Uterus (tissue), 4 donors: ENCODE measurements around the gene SAE1. TPM values are rescaled to one million over a fixed set of nuclear protein-coding genes. Genes with fewer than 3 reads are reported as not detected.

Experiments used
- DNase-seq, 2 donors: peaks; one replicate each; pipeline ENCODE4 v3.0.0-alpha.2; 2019 to 2020
- H3K27ac ChIP-seq, 2 donors: fragments of 200-600 bp; sonication (generic); 1 replicate in 1 of 2; 2 replicates in 1 of 2; pipeline ENCODE4 v1.5.1; 2016 to 2018
- H3K27me3 ChIP-seq, 2 donors: fragments of 200-600 bp; sonication (generic); one replicate each; pipeline ENCODE4 v1.5.1; 2018 to 2019; ENCODE audit warnings: control low read depth in 1 of 2
- H3K36me3 ChIP-seq, 2 donors: fragments of 200-600 bp; sonication (generic); one replicate each; pipeline ENCODE4 v1.5.1; 2019; ENCODE audit warnings: control low read depth in 1 of 2
- H3K4me1 ChIP-seq, 2 donors: fragments of 200-600 bp; sonication (generic); one replicate each; pipeline ENCODE4 v1.5.1; 2018 to 2019; ENCODE audit warnings: control low read depth in 1 of 2
- H3K4me3 ChIP-seq, 2 donors: fragments of 200-600 bp; sonication (generic); 1 replicate in 1 of 2; 2 replicates in 1 of 2; pipeline ENCODE4 v1.5.1; 2018 to 2019; ENCODE audit warnings: mild to moderate bottlenecking in 1 of 2
- H3K9me3 ChIP-seq, 2 donors: fragments of 200-600 bp; sonication (generic); one replicate each; pipeline ENCODE4 v1.5.1; 2019; ENCODE audit warnings: control low read depth in 1 of 2
- POLR2A ChIP-seq, 2 donors: fragments of 450-650 bp; IDR thresholded peaks; one replicate each; pipeline ENCODE4 v1.6.1; 2016; ENCODE audit warnings: antibody characterized with exemption in 2 of 2, mild to moderate bottlenecking in 1 of 2, moderate library complexity in 1 of 2
- intact Hi-C: fragments of 100-400 bp; cut with DNase I; formaldehyde crosslinking; loops from one replicate; pipeline ENCODE4 v1.15.1; 2023; ENCODE audit warnings: low total_unique reads
- total RNA-seq, 4 donors: library from RNA; depleted of rRNA in 3 of 4; stranded (reverse); fragments of >200 nt in 3 of 4; gene quantifications; one replicate each; pipeline versions ENCODE4 v1.1.0 to v1.2.4, GENCODE V29; 2014 to 2023
- TF ChIP-seq, protein P1 (sequence below), 4 experiments: fragments of 200-600 bp in 2 of 4; fragments of 450-650 bp in 2 of 4; sonication (generic) in 2 of 4; IDR thresholded peaks; one replicate each; pipeline ENCODE4 v1.5.1; 2016 to 2019; ENCODE audit warnings: antibody characterized with exemption in 4 of 4, mild to moderate bottlenecking in 2 of 4, moderate library complexity in 1 of 4
- donor health status: DM: yes; HTN: yes; CAD: no.

SAE1 gene
- total RNA-seq, 4 donors from 2014 or later: 17.6 to 144 (median 45.6) TPM

DNA sequence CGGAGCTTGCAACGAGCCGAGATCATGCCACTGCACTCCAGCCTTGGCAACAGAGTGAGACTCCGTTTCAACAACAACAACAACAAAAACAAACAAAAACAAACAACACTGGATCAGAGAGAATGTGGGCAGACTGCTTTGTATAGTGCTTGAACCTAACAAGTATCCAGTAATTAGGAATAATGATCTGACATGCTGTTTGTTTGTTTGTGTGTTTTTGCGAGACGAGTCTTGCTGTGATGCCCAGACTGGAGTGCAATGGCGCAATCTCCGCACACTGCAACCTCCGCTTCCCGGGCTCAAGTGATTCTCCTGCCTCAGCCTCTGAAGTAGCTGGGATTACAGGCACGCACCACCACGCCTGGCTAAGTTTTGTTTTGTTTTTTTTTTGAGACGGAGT lies 14.0 kb downstream of the SAE1 start:
- no peak for DNase-seq
- TF ChIP-seq POLR2A (IDR thresholded peaks at IDR 0.05): no peak
- TF ChIP-seq, protein P1, sequence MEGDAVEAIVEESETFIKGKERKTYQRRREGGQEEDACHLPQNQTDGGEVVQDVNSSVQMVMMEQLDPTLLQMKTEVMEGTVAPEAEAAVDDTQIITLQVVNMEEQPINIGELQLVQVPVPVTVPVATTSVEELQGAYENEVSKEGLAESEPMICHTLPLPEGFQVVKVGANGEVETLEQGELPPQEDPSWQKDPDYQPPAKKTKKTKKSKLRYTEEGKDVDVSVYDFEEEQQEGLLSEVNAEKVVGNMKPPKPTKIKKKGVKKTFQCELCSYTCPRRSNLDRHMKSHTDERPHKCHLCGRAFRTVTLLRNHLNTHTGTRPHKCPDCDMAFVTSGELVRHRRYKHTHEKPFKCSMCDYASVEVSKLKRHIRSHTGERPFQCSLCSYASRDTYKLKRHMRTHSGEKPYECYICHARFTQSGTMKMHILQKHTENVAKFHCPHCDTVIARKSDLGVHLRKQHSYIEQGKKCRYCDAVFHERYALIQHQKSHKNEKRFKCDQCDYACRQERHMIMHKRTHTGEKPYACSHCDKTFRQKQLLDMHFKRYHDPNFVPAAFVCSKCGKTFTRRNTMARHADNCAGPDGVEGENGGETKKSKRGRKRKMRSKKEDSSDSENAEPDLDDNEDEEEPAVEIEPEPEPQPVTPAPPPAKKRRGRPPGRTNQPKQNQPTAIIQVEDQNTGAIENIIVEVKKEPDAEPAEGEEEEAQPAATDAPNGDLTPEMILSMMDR (IDR thresholded peaks at IDR 0.05): no peak
- no peak overlapping the region for H3K4me3 ChIP-seq
- no peak overlapping the region for H3K27ac ChIP-seq
- no peaks in the 10 kb centered on the region for H3K36me3 ChIP-seq
- H3K9me3 ChIP-seq: no peaks in the 10 kb centered on the region
- intact Hi-C loops: loop anchor here (5.0 kb wide), 1 partner anchor 103 kb away; no protein-coding TSS in a partner anchor
- H3K4me1 ChIP-seq: no peaks in the 10 kb centered on the region
- no peaks in the 10 kb centered on the region for H3K27me3 ChIP-seq

DNA sequence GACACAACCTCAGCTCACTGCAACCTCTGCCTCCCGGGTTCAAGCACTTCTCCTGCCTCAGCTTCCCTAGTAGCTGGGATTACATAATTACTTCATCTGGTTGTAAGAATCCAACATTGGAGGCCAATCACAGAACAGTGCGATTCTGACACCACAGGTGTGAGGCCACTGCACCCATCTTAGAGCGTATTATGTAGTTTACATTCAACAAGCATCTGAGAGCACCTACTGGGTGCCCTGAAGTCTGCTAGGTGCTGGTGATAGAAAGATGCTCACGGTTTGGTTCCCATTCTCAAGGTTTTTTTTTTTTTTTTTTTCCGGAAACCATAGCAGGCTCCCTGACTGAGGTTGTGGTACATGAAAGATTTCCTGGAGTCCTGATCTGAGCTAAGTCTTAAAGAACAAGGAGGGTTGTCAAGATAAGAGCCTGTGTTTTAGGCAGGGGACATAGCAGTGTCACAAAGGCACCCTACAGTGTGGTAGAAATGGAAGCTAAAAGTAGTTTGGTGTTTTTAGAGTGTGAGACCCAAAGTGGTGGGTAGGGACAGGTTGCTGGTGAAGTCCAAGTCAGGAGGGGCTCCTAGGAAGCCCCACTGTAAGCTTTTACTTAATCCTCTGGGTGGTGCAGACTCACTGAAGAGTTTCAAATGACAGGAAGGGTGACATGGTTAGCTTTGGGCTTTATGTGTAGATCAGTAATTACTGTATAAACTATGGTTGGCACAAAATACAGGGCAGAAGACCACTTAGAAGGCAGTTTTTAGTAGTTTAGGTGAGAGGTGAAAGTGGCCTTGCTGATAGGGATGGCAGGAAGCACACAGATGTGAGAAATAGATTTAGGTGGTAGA lies 15.2 kb downstream of the SAE1 start:
- H3K27me3 ChIP-seq: no peaks in the 10 kb centered on the region
- DNase-seq: no peak
- H3K27ac ChIP-seq: no peak overlapping the region
- no peaks in the 10 kb centered on the region for H3K36me3 ChIP-seq
- TF ChIP-seq, protein P1 (IDR thresholded peaks at IDR 0.05): no peak
- no peak for TF ChIP-seq POLR2A (IDR thresholded peaks at IDR 0.05)
- no peak overlapping the region for H3K4me3 ChIP-seq
- H3K9me3 ChIP-seq: no peaks in the 10 kb centered on the region
- intact Hi-C loops: loop anchor here (5.0 kb wide), 1 partner anchor 101 kb away; no protein-coding TSS in a partner anchor
- no peaks in the 10 kb centered on the region for H3K4me1 ChIP-seq

DNA sequence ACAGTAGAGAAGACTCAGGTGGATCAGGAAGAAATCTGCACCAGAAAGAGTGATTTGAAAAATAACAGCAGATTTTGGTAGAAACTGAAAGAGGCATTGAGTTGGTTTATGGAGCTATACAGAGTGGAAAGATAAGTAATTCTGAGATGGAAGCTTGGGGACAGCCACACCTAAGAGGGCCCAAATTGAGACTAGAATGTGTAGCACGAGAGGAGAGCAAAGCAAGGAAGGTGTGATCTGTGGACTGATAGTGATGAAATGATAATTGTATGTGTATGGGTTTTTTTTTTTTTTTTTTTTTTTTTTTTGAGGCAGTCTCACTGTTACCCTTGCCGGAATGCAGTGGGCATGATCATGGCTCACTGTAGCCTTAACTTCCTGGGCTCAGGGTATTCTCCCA lies 16.3 kb downstream of the SAE1 start:
- TF ChIP-seq POLR2A (IDR thresholded peaks at IDR 0.05): no peak
- TF ChIP-seq, protein P1 (IDR thresholded peaks at IDR 0.05): no peak
- Histone ChIP-seq H3K27ac (no peak overlapping the region), H3K27me3 (no peaks in the 10 kb centered on the region), H3K4me1 (no peaks in the 10 kb centered on the region), H3K9me3 (no peaks in the 10 kb centered on the region), H3K4me3 (no peak overlapping the region), H3K36me3 (no peaks in the 10 kb centered on the region)
- intact Hi-C loops: loop anchor here (5.0 kb wide), 1 partner anchor 100 kb away; no protein-coding TSS in a partner anchor
- DNase-seq: no peak

DNA sequence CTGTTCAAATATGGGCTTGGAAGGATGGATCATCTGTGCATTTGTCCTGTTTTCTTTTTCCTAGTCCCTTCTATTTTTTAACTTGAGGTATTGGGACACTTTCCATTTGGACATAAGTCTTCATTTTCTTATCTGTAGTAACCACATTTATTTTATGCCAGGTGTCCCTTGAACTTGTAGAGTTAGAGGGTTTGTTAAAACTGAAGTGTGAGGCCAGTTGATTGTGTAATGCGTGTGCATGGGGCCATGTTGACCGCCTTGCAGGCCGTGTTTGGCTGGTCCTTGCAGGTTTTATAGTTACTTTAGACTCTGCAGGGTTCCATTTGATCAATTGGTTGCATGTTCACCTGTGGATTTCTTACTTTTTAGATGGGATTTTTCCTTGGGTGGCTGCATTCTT lies 21.0 kb downstream of the SAE1 start:
- no peaks in the 10 kb centered on the region for H3K9me3 ChIP-seq
- TF ChIP-seq, protein P1 (IDR thresholded peaks at IDR 0.05): no peak
- no peak for TF ChIP-seq POLR2A (IDR thresholded peaks at IDR 0.05)
- no peaks in the 10 kb centered on the region for H3K27me3 ChIP-seq
- no peaks in the 10 kb centered on the region for H3K36me3 ChIP-seq
- no peaks in the 10 kb centered on the region for H3K4me1 ChIP-seq
- intact Hi-C loops: no loop called here
- H3K4me3 ChIP-seq: no peak overlapping the region
- DNase-seq: no peak
- H3K27ac ChIP-seq: no peak overlapping the region

DNA sequence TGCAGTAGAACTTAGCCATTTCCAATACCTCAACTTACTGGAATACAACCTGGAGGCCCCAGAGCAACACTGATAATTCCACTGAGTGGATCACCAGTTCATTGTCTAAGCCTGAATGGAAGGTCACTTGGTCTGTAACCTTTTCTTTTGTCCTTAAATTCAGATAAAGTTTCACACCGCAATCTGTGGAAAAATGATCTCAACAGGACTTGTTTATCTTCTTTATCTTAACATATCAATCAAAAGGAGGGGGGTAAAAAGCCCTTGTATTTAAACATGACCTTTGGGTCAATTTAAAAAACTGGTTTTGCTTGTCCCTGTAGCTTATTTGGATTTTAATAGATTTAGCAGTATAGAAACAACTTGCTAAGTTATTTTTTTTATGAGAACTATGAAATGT lies 21.6 kb downstream of the SAE1 start:
- DNase-seq: no peak
- no peaks in the 10 kb centered on the region for H3K4me1 ChIP-seq
- no peak overlapping the region for H3K4me3 ChIP-seq
- no peak for TF ChIP-seq POLR2A (IDR thresholded peaks at IDR 0.05)
- H3K36me3 ChIP-seq: no peaks in the 10 kb centered on the region
- H3K27me3 ChIP-seq: no peaks in the 10 kb centered on the region
- intact Hi-C loops: no loop called here
- H3K9me3 ChIP-seq: no peaks in the 10 kb centered on the region
- no peak overlapping the region for H3K27ac ChIP-seq
